Subcutaneous abdominal adipose tissue (tissue), 5 donors: ENCODE results near the gene ERAL1.
"Not testable (repeated sequence)": the region's sequence is repeated elsewhere in the genome, so short reads cannot be mapped to it uniquely, and the experiment has no call there.

Experiments
- H3K27ac ChIP-seq: one replicate; pipeline ENCODE4 v1.7.0; 2013; ENCODE audit warnings: low read depth, mild to moderate bottlenecking, inconsistent platforms, low read length, moderate library complexity
- H3K27me3 ChIP-seq, 5 donors: one replicate each; pipeline ENCODE4 v1.7.0; 2013; ENCODE audit warnings: low read length in 5 of 5, inconsistent platforms in 1 of 5; ENCODE audit not compliant: control insufficient read depth in 5 of 5, insufficient read depth in 4 of 5
- H3K36me3 ChIP-seq, 5 donors: one replicate each; pipeline ENCODE4 v1.7.0; 2013; ENCODE audit warnings: low read length in 5 of 5; ENCODE audit not compliant: control insufficient read depth in 5 of 5, insufficient read depth in 5 of 5
- H3K4me1 ChIP-seq, 5 donors: one replicate each; pipeline ENCODE4 v1.7.0; 2013; ENCODE audit warnings: low read length in 5 of 5, mild to moderate bottlenecking in 3 of 5, moderate library complexity in 1 of 5; ENCODE audit not compliant: control insufficient read depth in 5 of 5, insufficient read depth in 5 of 5
- H3K4me3 ChIP-seq, 5 donors: one replicate each; pipeline ENCODE4 v1.7.0; 2013; ENCODE audit warnings: low read length in 5 of 5, low read depth in 1 of 5
- H3K9ac ChIP-seq, 5 donors: one replicate each; pipeline ENCODE4 v1.7.0; 2013; ENCODE audit warnings: low read length in 5 of 5, mild to moderate bottlenecking in 4 of 5, moderate library complexity in 3 of 5
- H3K9me3 ChIP-seq, 5 donors: one replicate each; pipeline ENCODE4 v1.7.0; 2013; ENCODE audit warnings: low read length in 5 of 5; ENCODE audit not compliant: control insufficient read depth in 5 of 5
- donor health status: healthy.
- donor health status: healthy.
- donor health status: healthy.
- donor health status: healthy.
- donor health status: healthy.

ERAL1 gene

GRCh38 chr17:28885951-28886350 is 31.1 kb downstream of the ERAL1 start:
- H3K27me3 ChIP-seq: no peaks in the 10 kb centered on the region
- H3K4me1 ChIP-seq: peaks cover 0 to 10% (median 4%) of the 10 kb centered on the region in 5 donors
- H3K9me3 ChIP-seq: no peaks in the 10 kb centered on the region
- no peak overlapping the region for H3K4me3 ChIP-seq
- H3K36me3 ChIP-seq: peaks cover 0 to 75% (median 63%) of the 10 kb centered on the region in 5 donors
- no peak overlapping the region for H3K27ac ChIP-seq
- H3K9ac ChIP-seq: peak overlapping the region in 1 of 5 donors; percentile 12

- peaks cover 0 to 59% (median 47%) of the 10 kb centered on the region in 5 donors for H3K36me3 ChIP-seq
- H3K27ac ChIP-seq: no peak overlapping the region
These were observed 33.2 kb downstream of the ERAL1 start for GRCh38 chr17:28887871-28888471.

GRCh38 chr17:28888832-28889231 is 34.0 kb downstream of the ERAL1 start:
- no peaks in the 10 kb centered on the region for H3K9me3 ChIP-seq
- H3K4me3 ChIP-seq: no peak overlapping the region
- H3K4me1 ChIP-seq: peaks cover 0 to 32% (median 14%) of the 10 kb centered on the region in 5 donors
- no peaks in the 10 kb centered on the region for H3K27me3 ChIP-seq
- H3K27ac ChIP-seq: no peak overlapping the region
- no peak overlapping the region for H3K9ac ChIP-seq
- H3K36me3 ChIP-seq: peaks cover 0 to 50% (median 39%) of the 10 kb centered on the region in 5 donors

More at GRCh38 chr17:28887871-28888471, 33.2 kb downstream of the ERAL1 start:
- H3K4me3 ChIP-seq: no peak overlapping the region
- H3K27me3 ChIP-seq: no peaks in the 10 kb centered on the region
- peak overlapping the region in 1 of 5 donors; percentile 19 for H3K9ac ChIP-seq
- no peaks in the 10 kb centered on the region for H3K9me3 ChIP-seq
- peaks cover 0 to 25% (median 9%) of the 10 kb centered on the region in 5 donors for H3K4me1 ChIP-seq

GRCh38 chr17:28889996-28890395 is 35.2 kb downstream of the ERAL1 start:
- H3K27ac ChIP-seq: no peak overlapping the region
- H3K4me3 ChIP-seq: no peak overlapping the region
- no peaks in the 10 kb centered on the region for H3K27me3 ChIP-seq
- H3K36me3 ChIP-seq: peaks cover 0 to 38% (median 27%) of the 10 kb centered on the region in 5 donors
- H3K4me1 ChIP-seq: peaks cover 0 to 34% (median 14%) of the 10 kb centered on the region in 5 donors
- peak overlapping the region in 1 of 5 donors; percentile 19 for H3K9ac ChIP-seq
- H3K9me3 ChIP-seq: no peaks in the 10 kb centered on the region

GRCh38 chr17:28891201-28891600 is 36.4 kb downstream of the ERAL1 start:
- H3K4me3 ChIP-seq: no peak overlapping the region
- peaks cover 0 to 26% (median 18%) of the 10 kb centered on the region in 5 donors for H3K36me3 ChIP-seq
- peaks cover 2 to 40% (median 20%) of the 10 kb centered on the region in 5 donors for H3K4me1 ChIP-seq
- H3K9me3 ChIP-seq: no peaks in the 10 kb centered on the region
- H3K27me3 ChIP-seq: no peaks in the 10 kb centered on the region
- no peak overlapping the region for H3K9ac ChIP-seq
- no peak overlapping the region for H3K27ac ChIP-seq

GRCh38 chr17:28892024-28892423 is 37.2 kb downstream of the ERAL1 start:
- Histone ChIP-seq H3K36me3 (peaks cover 0 to 19% (median 11%) of the 10 kb centered on the region in 5 donors), H3K27ac (no peak overlapping the region), H3K9ac (no peak overlapping the region), H3K4me1 (peaks cover 9 to 46% (median 25%) of the 10 kb centered on the region in 5 donors), H3K27me3 (no peaks in the 10 kb centered on the region), H3K9me3 (no peaks in the 10 kb centered on the region), H3K4me3 (no peak overlapping the region)

GRCh38 chr17:28893248-28894183 is 38.7 kb downstream of the ERAL1 start:
- not testable (repeated sequence) for H3K36me3 ChIP-seq, H3K9me3 ChIP-seq, H3K9ac ChIP-seq, H3K27me3 ChIP-seq
- Histone ChIP-seq H3K27ac (peak overlapping the region; percentile 79), H3K4me1 (peaks cover 10 to 59% (median 32%) of the 10 kb centered on the region in 5 donors), H3K4me3 (peak overlapping the region in 4 of 5 donors; percentile 6 to 21 (median 12))

GRCh38 chr17:28895794-28896447 is 41.1 kb downstream of the ERAL1 start:
- no peaks in the 10 kb centered on the region for H3K9me3 ChIP-seq
- H3K27me3 ChIP-seq: no peaks in the 10 kb centered on the region
- peak overlapping the region; percentile 92 for H3K27ac ChIP-seq
- peak overlapping the region in 4 of 5 donors; percentile 19 to 87 (median 81) for H3K4me3 ChIP-seq
- H3K4me1 ChIP-seq: peaks cover 7 to 52% (median 28%) of the 10 kb centered on the region in 5 donors
- peaks cover 0 to 5% (median 3%) of the 10 kb centered on the region in 5 donors for H3K36me3 ChIP-seq
- peak overlapping the region; percentile 68 to 97 (median 91) for H3K9ac ChIP-seq

GRCh38 chr17:28896491-28896883 is 41.7 kb downstream of the ERAL1 start:
- peak overlapping the region; percentile 19 to 90 (median 85) for H3K4me3 ChIP-seq
- H3K4me1 ChIP-seq: peaks cover 7 to 48% (median 28%) of the 10 kb centered on the region in 5 donors
- no peaks in the 10 kb centered on the region for H3K27me3 ChIP-seq
- peak overlapping the region; percentile 92 for H3K27ac ChIP-seq
- H3K9me3 ChIP-seq: no peaks in the 10 kb centered on the region
- peaks cover 0 to 3% (median 0%) of the 10 kb centered on the region in 5 donors for H3K36me3 ChIP-seq
- H3K9ac ChIP-seq: peak overlapping the region; percentile 68 to 97 (median 91)
